GM23248 (cell line): ENCODE results near the gene FARS2.

Experiments
- EZH2 ChIP-seq: fragments of 200-600 bp; sonication (generic); IDR thresholded peaks from 2 replicates; pipeline ENCODE4 v1.6.1; 2018; ENCODE audit warnings: antibody characterized with exemption, mild to moderate bottlenecking; ENCODE audit not compliant: insufficient read depth, poor library complexity, severe bottlenecking
- EZH2phosphoT487 ChIP-seq: fragments of 200-600 bp; sonication (generic); IDR thresholded peaks from 2 replicates; pipeline ENCODE4 v1.6.1; 2018; ENCODE audit warnings: antibody characterized with exemption, moderate library complexity, mild to moderate bottlenecking, low read depth; ENCODE audit not compliant: insufficient read depth

DNA sequence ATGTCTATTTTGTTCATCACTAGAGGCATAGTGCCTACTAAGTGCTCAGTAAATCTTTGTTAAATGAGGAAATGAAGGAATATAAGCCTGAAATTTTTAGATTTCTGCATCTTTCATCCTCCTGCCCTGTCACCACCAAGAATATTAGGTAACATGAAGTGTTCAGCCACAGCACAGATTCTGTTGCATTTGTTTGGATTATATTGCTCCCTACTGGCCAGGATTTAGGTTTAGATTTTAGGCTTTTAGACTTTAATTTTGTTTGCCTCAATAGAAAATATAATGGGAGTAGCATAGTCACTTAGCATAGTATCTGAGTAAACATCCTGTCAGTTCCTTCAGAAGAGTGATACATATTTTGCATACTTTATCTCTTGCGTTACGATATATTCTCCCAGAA, 14.2 kb downstream of the FARS2 start:
- no peak for TF ChIP-seq EZH2
- no peak for TF ChIP-seq EZH2phosphoT487
